C4-2B (cell line): Measurements from ENCODE around the gene TRAPPC12.
"Not testable (repeated sequence)": the region's sequence is repeated elsewhere in the genome, so short reads cannot be mapped to it uniquely, and the experiment has no call there.

Experiments used
- H3K27ac ChIP-seq: fragments of 450-650 bp; 2 replicates; pipeline ENCODE4 v1.5.1; 2017
- CTCF ChIP-seq: fragments of 450-650 bp; conservative IDR thresholded peaks from 2 replicates; pipeline ENCODE4 v1.5.1; 2017; ENCODE audit warnings: mild to moderate bottlenecking
- ZFX ChIP-seq: fragments of 450-650 bp; IDR thresholded peaks from 2 replicates; pipeline ENCODE4 v1.6.1; 2017

TRAPPC12 gene

DNA sequence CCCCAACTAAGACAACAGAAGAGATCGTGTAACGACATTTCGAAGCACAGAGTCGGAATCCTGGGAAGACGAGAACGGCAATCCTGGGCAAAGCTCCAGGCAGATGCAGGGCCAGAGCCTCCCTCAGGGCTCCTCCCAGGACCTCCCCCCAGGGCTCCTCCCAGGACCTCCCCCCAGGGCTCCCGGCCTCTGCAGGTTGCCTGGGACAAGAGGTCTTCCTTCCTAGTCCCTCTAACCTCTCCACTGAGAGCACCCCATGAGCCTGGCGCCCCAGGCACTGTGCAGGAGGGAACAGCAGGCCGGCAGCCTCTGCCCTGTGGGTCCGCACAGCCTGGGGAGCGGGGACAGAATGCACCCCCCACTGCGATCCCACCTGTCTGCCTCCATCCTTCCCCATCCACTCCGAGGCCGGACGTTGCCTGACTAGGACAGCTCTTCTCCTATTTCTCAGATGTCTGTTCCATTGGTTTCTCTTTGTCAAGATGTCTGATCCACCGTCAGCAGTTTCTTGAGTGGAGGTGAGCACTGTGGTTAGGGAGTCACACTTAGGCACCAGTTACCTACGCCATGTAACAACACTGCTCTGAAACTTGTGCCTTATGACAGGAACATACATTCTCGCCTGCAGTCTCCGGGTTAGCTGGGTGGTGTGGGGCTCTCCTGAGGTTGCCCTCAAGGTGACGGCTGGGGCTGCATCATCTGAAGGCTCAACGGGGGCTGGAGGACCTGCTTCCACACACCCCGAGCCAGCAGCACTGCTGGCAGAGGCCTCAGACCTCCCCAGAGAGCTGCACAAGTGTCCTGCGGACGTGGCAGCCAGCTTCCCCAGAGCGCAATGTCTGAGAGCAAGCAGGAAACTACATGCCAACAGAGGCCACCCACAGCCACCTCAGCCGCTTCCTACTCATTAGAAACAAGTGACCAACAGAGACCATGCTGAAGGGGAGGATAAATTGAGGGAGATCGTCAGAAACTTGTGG lies 111.0 kb downstream of the TRAPPC12 start:
- no peak overlapping the region for H3K27ac ChIP-seq
- no peak for TF ChIP-seq CTCF
- TF ChIP-seq ZFX, result no peak

- TF ChIP-seq CTCF (no peak), ZFX (no peak)
- no peak overlapping the region for H3K27ac ChIP-seq
Observed at GRCh38 chr2:3491306-3491705, 111.8 kb downstream of the TRAPPC12 start.

GRCh38 chr2:3491716-3492474 lies 112.4 kb downstream of the TRAPPC12 start:
- no peak for TF ChIP-seq ZFX
- TF ChIP-seq CTCF, result no peak
- H3K27ac ChIP-seq, result no peak overlapping the region

DNA sequence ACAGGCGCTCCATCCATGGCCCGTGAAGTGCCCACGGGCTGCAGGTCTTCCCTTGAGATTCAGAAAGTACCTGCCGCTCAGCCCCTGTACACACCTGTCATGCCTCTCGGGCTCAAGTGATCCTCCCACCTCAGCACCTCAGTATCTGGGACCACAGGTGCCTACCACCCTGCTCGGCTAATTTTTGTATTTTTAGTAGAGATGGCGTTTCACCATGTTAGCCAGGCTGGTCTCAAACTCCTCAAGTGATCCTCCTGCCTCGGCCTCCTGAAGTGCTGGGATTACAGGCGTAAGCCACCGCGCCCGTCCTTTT lies 112.9 kb downstream of the TRAPPC12 start:
- H3K27ac ChIP-seq, result not testable (repeated sequence)

DNA sequence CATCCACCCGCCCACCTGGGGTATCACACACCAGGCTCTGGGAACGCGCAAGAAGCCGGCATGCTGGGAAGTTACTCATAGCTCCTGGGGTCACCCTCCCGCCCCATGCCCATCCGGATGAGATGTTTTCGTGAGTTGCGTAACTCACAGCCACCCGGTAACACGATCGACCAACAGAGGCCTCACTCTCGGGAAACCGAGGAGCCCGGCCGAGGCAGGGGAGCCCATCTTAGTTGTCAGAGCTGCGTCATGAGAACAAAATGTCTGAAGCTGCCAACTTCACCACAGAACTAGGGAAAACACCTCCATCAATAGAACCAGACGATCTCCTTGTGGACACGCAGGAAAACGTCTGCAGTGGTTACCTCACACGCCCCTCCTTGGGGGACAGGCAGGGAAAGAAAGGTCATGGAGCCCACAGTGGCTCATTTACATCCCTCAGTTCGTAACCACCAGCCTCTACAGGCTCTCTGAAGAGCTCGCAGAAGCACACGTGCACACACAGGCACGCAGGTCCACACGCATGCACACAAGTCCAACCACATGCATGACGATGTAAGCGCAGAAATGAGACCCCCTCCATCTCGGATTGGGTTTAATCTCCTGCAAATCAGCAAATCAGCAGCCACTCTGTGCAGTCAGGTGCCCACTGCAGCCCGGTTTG lies 113.6 kb downstream of the TRAPPC12 start:
- no peak overlapping the region for H3K27ac ChIP-seq
- no peak for TF ChIP-seq ZFX
- no peak for TF ChIP-seq CTCF

- no peak for TF ChIP-seq CTCF
- no peak overlapping the region for H3K27ac ChIP-seq
Observed at GRCh38 chr2:3493615-3494007, 114.1 kb downstream of the TRAPPC12 start.

DNA sequence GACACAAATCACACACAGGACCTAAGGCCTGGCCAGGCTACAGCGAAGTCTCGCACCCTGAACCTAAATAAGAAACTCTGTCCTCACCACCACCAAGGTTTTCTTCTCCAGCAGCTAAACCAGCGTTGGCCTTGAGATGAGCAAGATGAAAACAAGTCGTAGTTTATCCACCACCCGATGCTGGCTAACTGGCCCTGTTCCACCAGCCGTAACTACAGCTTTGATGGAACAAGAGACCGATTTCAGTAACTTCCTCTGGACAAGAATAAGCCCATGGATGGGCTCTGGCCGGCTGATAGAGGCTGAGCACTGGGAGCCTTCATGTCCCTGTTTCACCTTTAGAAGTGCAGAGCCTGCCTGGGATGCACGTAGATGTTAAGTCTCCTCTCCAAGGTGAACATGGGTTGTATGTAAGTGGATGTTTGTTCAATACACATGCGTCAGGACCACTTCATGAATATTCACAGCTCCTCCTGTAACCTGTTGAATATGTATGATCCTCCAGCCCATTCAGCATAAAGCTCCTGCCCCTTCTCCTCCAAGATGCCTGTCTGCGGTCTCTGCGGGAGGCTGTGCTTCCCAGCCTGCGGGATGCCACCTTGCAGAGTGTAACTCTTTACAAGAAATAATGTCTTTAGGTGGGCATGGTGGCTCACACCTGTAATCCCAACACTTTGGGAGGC lies 115.6 kb downstream of the TRAPPC12 start:
- TF ChIP-seq ZFX, result no peak
- no peak for TF ChIP-seq CTCF
- no peak overlapping the region for H3K27ac ChIP-seq

DNA sequence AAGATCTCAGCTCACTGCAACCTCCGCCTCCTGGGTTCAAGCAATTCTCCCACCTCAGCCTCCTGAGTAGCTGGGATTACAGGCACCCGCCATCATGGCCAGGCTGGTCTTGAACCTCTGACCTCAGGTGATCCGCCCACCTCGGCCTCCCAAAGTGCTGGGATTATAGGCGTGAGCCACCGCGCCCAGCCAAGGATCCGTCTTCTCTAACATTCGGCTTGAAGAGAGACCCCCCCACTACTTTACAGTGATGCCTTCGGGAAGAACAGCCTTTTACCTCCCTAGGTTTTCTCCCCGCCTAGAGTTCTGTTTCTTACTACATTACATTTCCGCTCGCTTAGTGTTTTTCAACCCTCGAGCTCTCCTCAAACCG lies 117.2 kb downstream of the TRAPPC12 start:
- H3K27ac ChIP-seq, result not testable (repeated sequence)
